HepG2 (cell line): ENCODE results near the gene SERPINE3. TPM values are rescaled to one million over a fixed set of nuclear protein-coding genes. Genes with fewer than 3 reads are reported as not detected.

Experiments used
- ATAC-seq: fragments of 200-7000 bp; cut with Tn5 transposase; 3 replicates; pipeline ENCODE4 v1.9.1; 2020; ENCODE audit warnings: mild to moderate bottlenecking, moderate library complexity
- BruUV-seq: library from RNA; stranded (reverse); fragments of 400-500 nt; replicated peaks from 2 replicates; lab custom pipeline; 2021; lab: Mats Ljungman, UMichigan
- CTCF ChIA-PET: fragments of 300-600 bp; formaldehyde crosslinking; extraction: SDS; loops from one replicate; lab custom pipeline; 2021; ENCODE audit warnings: low total read pairs, inconsistent platforms, low intra/inter-chr PET ratio; lab: Yijun Ruan, JAX
- POLR2A ChIA-PET: fragments of 350-600 bp; sonication (Branson Sonifier 250); formaldehyde crosslinking; loops from one replicate; lab custom pipeline; 2020; ENCODE audit warnings: antibody characterized with exemption, inconsistent platforms; lab: Yijun Ruan, JAX
- DNase-seq: peaks from one replicate; pipeline ENCODE4 v3.0.0-alpha.2; 2015; ENCODE audit warnings: low spot score
- FAIRE-seq: peaks from 3 replicates; lab custom pipeline; 2011; peaks lifted over from hg19 to GRCh38; lab: Jason Lieb, UNC
- H2AFZ ChIP-seq: one replicate; pipeline ENCODE4 v1.6.1; 2011; ENCODE audit warnings: low read length, inconsistent platforms
- H3K27ac ChIP-seq: fragments of 300-600 bp; 3 replicates; pipeline ENCODE4 v1.8.0; 2011; ENCODE audit warnings: mixed run types, mild to moderate bottlenecking, mixed read lengths, low read length, inconsistent platforms; ENCODE audit not compliant: insufficient read depth; ENCODE audit errors: extremely low read length
- H3K27me3 ChIP-seq, 2 experiments: fragments of 200-600 bp in 1 of 2; 2 replicates in 1 of 2; 3 replicates in 1 of 2; pipeline versions ENCODE4 v1.6.0 to v1.8.0; 2011; ENCODE audit warnings: low read length in 2 of 2, mild to moderate bottlenecking in 2 of 2, moderate library complexity in 2 of 2, inconsistent platforms in 1 of 2; ENCODE audit not compliant: insufficient read depth in 2 of 2, control insufficient read depth in 1 of 2
- H3K36me3 ChIP-seq, 2 experiments: fragments of 200-600 bp in 1 of 2; replicated peaks in 1 of 2; 2 replicates in 1 of 2; 3 replicates in 1 of 2; pipeline versions ENCODE4 v1.5.1 to v1.8.0; 2011; ENCODE audit warnings: low read length in 2 of 2, inconsistent platforms in 1 of 2; ENCODE audit not compliant: insufficient read depth in 2 of 2, control insufficient read depth in 1 of 2
- H3K4me1 ChIP-seq: 2 replicates; pipeline ENCODE4 v1.5.1; 2012; ENCODE audit warnings: low read length, inconsistent platforms; ENCODE audit not compliant: insufficient read depth
- H3K4me2 ChIP-seq: 2 replicates; pipeline ENCODE4 v1.6.0; 2011; ENCODE audit warnings: low read depth, low read length, inconsistent platforms
- H3K4me3 ChIP-seq, 3 experiments: fragments of 200-600 bp in 1 of 3; sonication (generic), shearing (Covaris generic) in 1 of 3; replicated peaks in 1 of 3; 2 replicates each; pipeline ENCODE4 v1.5.1; 2011 to 2016; ENCODE audit warnings: low read length in 3 of 3, inconsistent platforms in 2 of 3, low read depth in 2 of 3, mild to moderate bottlenecking in 2 of 3, control low read depth in 1 of 3, mixed read lengths in 1 of 3; ENCODE audit not compliant: insufficient read depth in 1 of 3
- H3K79me2 ChIP-seq: one replicate; pipeline ENCODE4 v1.6.1; 2011; ENCODE audit warnings: low read length, inconsistent platforms; ENCODE audit not compliant: insufficient read depth
- H3K9ac ChIP-seq: 2 replicates; pipeline ENCODE4 v1.6.0; 2011; ENCODE audit warnings: mild to moderate bottlenecking, low read depth, low read length, inconsistent platforms; ENCODE audit not compliant: insufficient read depth
- H3K9me3 ChIP-seq: 2 replicates; pipeline ENCODE4 v1.5.1; 2012; ENCODE audit warnings: mild to moderate bottlenecking, low read length
- H4K20me1 ChIP-seq: 2 replicates; pipeline ENCODE4 v1.6.0; 2011; ENCODE audit warnings: inconsistent platforms, mild to moderate bottlenecking, low read length, moderate library complexity; ENCODE audit not compliant: insufficient read depth
- GPN1 ChIP-seq: sonication (generic); formaldehyde crosslinking; IDR thresholded peaks from 2 replicates; pipeline ENCODE4 v1.5.1; 2020; ENCODE audit warnings: missing genetic modification reagents, borderline replicate concordance
- HMG20A ChIP-seq: IDR thresholded peaks from 2 replicates; pipeline ENCODE4 v1.6.1; 2016; ENCODE audit warnings: borderline replicate concordance
- HNRNPK ChIP-seq: fragments of 200-400 bp; formaldehyde crosslinking; IDR thresholded peaks from 2 replicates; pipeline ENCODE4 v1.6.1; 2018; ENCODE audit warnings: low read length, low read depth, moderate library complexity, mild to moderate bottlenecking; ENCODE audit not compliant: poor library complexity, severe bottlenecking
- IKZF1 ChIP-seq: fragments of 450-650 bp; IDR thresholded peaks from 2 replicates; pipeline ENCODE4 v1.7.1; 2016
- KMT2B ChIP-seq: IDR thresholded peaks from 2 replicates; pipeline ENCODE4 v1.6.1; 2016; ENCODE audit warnings: missing genetic modification reagents, missing compliant biosample characterization
- MIER3 ChIP-seq: IDR thresholded peaks from 2 replicates; pipeline ENCODE4 v1.6.1; 2016; ENCODE audit warnings: missing compliant biosample characterization, borderline replicate concordance
- PBX2 ChIP-seq: IDR thresholded peaks from 2 replicates; pipeline ENCODE4 v1.6.1; 2016; ENCODE audit warnings: control low read depth
- SMAD3 ChIP-seq: sonication (generic); formaldehyde crosslinking; IDR thresholded peaks from 2 replicates; pipeline ENCODE4 v1.4.0; 2020; ENCODE audit warnings: missing genetic modification reagents
- THYN1 ChIP-seq: sonication (generic); formaldehyde crosslinking; IDR thresholded peaks from 2 replicates; pipeline ENCODE4 v1.8.1; 2023; ENCODE audit warnings: low read depth, mild to moderate bottlenecking, moderate library complexity, missing genetic modification reagents, borderline replicate concordance
- TOE1 ChIP-seq: sonication (generic); formaldehyde crosslinking; IDR thresholded peaks from 2 replicates; pipeline ENCODE4 v1.4.0; 2020; ENCODE audit warnings: mild to moderate bottlenecking, missing genetic modification reagents
- TRIM24 ChIP-seq: sonication (generic); formaldehyde crosslinking; IDR thresholded peaks from 2 replicates; pipeline ENCODE4 v1.8.0; 2022; ENCODE audit warnings: mild to moderate bottlenecking, missing genetic modification reagents
- ZFP36 ChIP-seq: fragments of 150-350 bp; IDR thresholded peaks from 2 replicates; pipeline ENCODE4 v1.6.1; 2018; ENCODE audit warnings: borderline replicate concordance, low read length, low read depth; ENCODE audit not compliant: partially characterized antibody
- ZNF251 ChIP-seq: sonication (generic); formaldehyde crosslinking; IDR thresholded peaks from 2 replicates; pipeline ENCODE4 v1.9.0; 2021; ENCODE audit warnings: mild to moderate bottlenecking, missing genetic modification reagents
- ZNF775 ChIP-seq: sonication (generic); formaldehyde crosslinking; IDR thresholded peaks from 2 replicates; pipeline ENCODE4 v1.4.0; 2020; ENCODE audit warnings: missing genetic modification reagents, mild to moderate bottlenecking, moderate library complexity, borderline replicate concordance
- in situ Hi-C: cut with HindIII; loops from 2 replicates; pipeline ENCODE4 v1.10.0; 2017; ENCODE audit warnings: low pct_unique_long_range_greater_than_20kb; ENCODE audit not compliant: extremely low pct_ligation_motif_present
- intact Hi-C: fragments of 100-400 bp; cut with micrococcal nuclease; formaldehyde crosslinking; loops from one replicate; pipeline ENCODE4 v1.10.0; 2022; ENCODE audit not compliant: unreplicated experiment
- polyA plus RNA-seq, 8 experiments: library from polyadenylated mRNA; depleted of rRNA in 3 of 8; stranded (reverse) in 7 of 8; unstranded in 1 of 8; fragments of >200 nt; fragmentation: Illumina TruSeq in 4 of 8; extraction: Trizol in 4 of 8; gene quantifications; 2 replicates each; pipeline versions ENCODE4 v1.2.1 to v1.2.3, GENCODE V29; 2011 to 2016; ENCODE audit warnings: low read depth in 4 of 8, missing spikeins in 1 of 8, mixed read lengths in 1 of 8; ENCODE audit not compliant: insufficient read depth in 1 of 8
- total RNA-seq, 5 experiments: library from RNA; depleted of rRNA; stranded (reverse); fragments of >200 nt; fragmentation: Illumina TruSeq; extraction: Trizol; gene quantifications; 2 replicates each; pipeline ENCODE4 v1.2.3, GENCODE V29; 2016; ENCODE audit warnings: low read depth in 1 of 5

The SERPINE3 gene
- total and polyA plus RNA-seq, 2 of the 13 experiments (the other 11 are each of a cell fraction or from before 2014, with no cell fraction given) = not detected

- no peak for FAIRE-seq
- BruUV-seq = no TSS peak
- intact Hi-C loops = no loop called here
- Histone ChIP-seq H3K9ac (no peak overlapping the region), H3K27me3 (no peaks in the 10 kb centered on the region), H2AFZ (no peak overlapping the region), H3K36me3 (peaks cover 3 to 8% of the 10 kb centered on the region in 2 experiments; a peak in 4 of 5 replicates), H3K4me3 (no peak overlapping the region), H3K4me2 (no peak overlapping the region), H3K9me3 (no peaks in the 10 kb centered on the region), H3K27ac (no peak overlapping the region), H4K20me1 (no peaks in the 10 kb centered on the region), H3K79me2 (no peaks in the 10 kb centered on the region), H3K4me1 (peaks cover 13% of the 10 kb centered on the region)
- POLR2A ChIA-PET = no interaction called here
- DNase-seq = no peak
- TF ChIP-seq SMAD3 (CRISPR knock-in tag) (no peak), ZFP36 (no peak), IKZF1 (no peak), HNRNPK (no peak), TRIM24 (CRISPR knock-in tag) (no peak), THYN1 (CRISPR knock-in tag) (no peak), ZNF775 (CRISPR knock-in tag) (no peak), KMT2B (no peak), HMG20A (CRISPR knock-in tag) (no peak), GPN1 (no peak), PBX2 (CRISPR knock-in tag) (no peak), MIER3 (CRISPR knock-in tag) (no peak), TOE1 (CRISPR knock-in tag) (no peak), ZNF251 (CRISPR knock-in tag) (no peak)
- in situ Hi-C loops = no loop called here
- CTCF ChIA-PET = no interaction called here
- no peak for ATAC-seq
These were observed 21.6 kb downstream of the SERPINE3 start for GRCh38 chr13:51361106-51361505.
